Measurements from ENCODE around the gene PAF1.

GRCh38 chr19:39397360-39398296 lies 6.7 kb upstream of the PAF1 start:
- TF ChIP-seq RAD21 (IDR thresholded peaks at IDR 0.05; ENCODE audit: low read depth) (no peak), ZNF274 (IDR thresholded peaks at IDR 0.05; ENCODE audit: low read depth, low read length) (no peak), POLR2A (IDR thresholded peaks at IDR 0.05; ENCODE audit: borderline replicate concordance, extremely low read depth, insufficient read depth, insufficient read length) (no peak), SP1 (IDR thresholded peaks at IDR 0.05; ENCODE audit: low read depth) (no peak), CTCF (IDR thresholded peaks at IDR 0.05 in 2 of 3, conservative IDR thresholded peaks at IDR 0.05 in 1 of 3; ENCODE audit: borderline replicate concordance in 1 of 3, insufficient read depth in 1 of 3, low read depth in 2 of 3, low read length in 2 of 3) (peak in 2 of 3 experiments; percentile 91 to 98; a peak in 4 of 6 replicates), EZH2phosphoT487 (IDR thresholded peaks at IDR 0.05; ENCODE audit: borderline replicate concordance) (no peak), EZH2 (IDR thresholded peaks at IDR 0.05) (no peak), CEBPB (IDR thresholded peaks at IDR 0.05; ENCODE audit: low read depth) (no peak)
